T-helper 17 cell (primary cell): ENCODE measurements around the gene KCNK13. TPM values are rescaled to one million over a fixed set of nuclear protein-coding genes. Genes with fewer than 3 reads are reported as not detected.
"Not testable (repeated sequence)": the region's sequence is repeated elsewhere in the genome, so short reads cannot be mapped to it uniquely, and the experiment has no call there.

Source experiments
- ATAC-seq: fragments of 150-1000 bp; cut with Tn5 transposase; 2 replicates; pipeline ENCODE4 v1.10.0; 2021; ENCODE audit warnings: mild to moderate bottlenecking, moderate library complexity
- DNase-seq, 3 donors: peaks; one replicate each; pipeline versions ENCODE4 v3.0.0 to v3.0.0-alpha.2; 2020 to 2021
- H3K9me3 ChIP-seq: one replicate; pipeline ENCODE4 v1.7.0; 2013; ENCODE audit warnings: low read length, mild to moderate bottlenecking; ENCODE audit not compliant: control insufficient read depth, poor library complexity, severe bottlenecking
- H3K27ac Mint-ChIP-seq: one replicate; pipeline ENCODE4 v1.8.0; 2022; ENCODE audit warnings: mild to moderate bottlenecking, moderate library complexity, mixed read lengths
- H3K27me3 Mint-ChIP-seq: one replicate; pipeline ENCODE4 v1.8.0; 2022; ENCODE audit warnings: mixed read lengths
- H3K36me3 Mint-ChIP-seq: one replicate; pipeline ENCODE4 v1.8.0; 2022; ENCODE audit warnings: low read depth, mixed read lengths
- H3K4me1 Mint-ChIP-seq: one replicate; pipeline ENCODE4 v1.8.0; 2022; ENCODE audit warnings: mild to moderate bottlenecking, mixed read lengths
- H3K4me3 Mint-ChIP-seq: one replicate; pipeline ENCODE4 v1.8.0; 2022; ENCODE audit warnings: mild to moderate bottlenecking, moderate library complexity, mixed read lengths
- total RNA-seq, 4 donors: library from RNA in 2 of 4; stranded (reverse) in 2 of 4; gene quantifications; one replicate each; pipeline ENCODE4 v1.2.3 and lab custom pipeline; 2022 to 2026

Gene KCNK13
- under 1 TPM in 1 of 2 donors, not detected in 1; 0.21 TPM for total RNA-seq
- 0 reads per million in 2 donors for total RNA-seq (lab: John Stamatoyannopoulos, UW)

- ATAC-seq (no peak), DNase-seq (no peak)
These were observed at the start of gene KCNK13 for GRCh38 chr14:90061685-90062126. Gene KCNK13 (plus strand): TSS chr14:90061994. CDS start chr14:90062206, 212 bp downstream.

GRCh38 chr14:90017371-90017770, 44.4 kb upstream of the KCNK13 start:
- peak overlapping the region; percentile 24 for H3K27ac Mint-ChIP-seq

More at GRCh38 chr14:90061685-90062126, at the start of gene KCNK13:
- Mint-ChIP-seq H3K36me3 (peaks cover 12% of the 10 kb centered on the region), H3K4me1 (peaks cover 17% of the 10 kb centered on the region), H3K27ac (peak within 1 kb of the TSS; percentile 66), H3K27me3 (peaks cover 65% of the 10 kb centered on the region), H3K4me3 (peak within 1 kb of the TSS; percentile 95)
- H3K9me3 ChIP-seq: no peaks in the 10 kb centered on the region

GRCh38 chr14:90019824-90020523, 41.8 kb upstream of the KCNK13 start:
- Mint-ChIP-seq H3K4me3 (no peak overlapping the region), H3K27me3 (no peaks in the 10 kb centered on the region), H3K36me3 (peaks cover 24% of the 10 kb centered on the region), H3K27ac (no peak overlapping the region), H3K4me1 (peaks cover 4% of the 10 kb centered on the region)
- H3K9me3 ChIP-seq: no peaks in the 10 kb centered on the region
- DNase-seq (no peak), ATAC-seq (no peak)

More at GRCh38 chr14:90017371-90017770, 44.4 kb upstream of the KCNK13 start:
- no peak overlapping the region for H3K4me3 Mint-ChIP-seq
- peaks cover 15% of the 10 kb centered on the region for H3K36me3 Mint-ChIP-seq
- H3K9me3 ChIP-seq: no peaks in the 10 kb centered on the region
- no peak for DNase-seq
- peaks cover 4% of the 10 kb centered on the region for H3K4me1 Mint-ChIP-seq
- ATAC-seq: no peak
- no peaks in the 10 kb centered on the region for H3K27me3 Mint-ChIP-seq

- no peaks in the 10 kb centered on the region for H3K9me3 ChIP-seq
- Mint-ChIP-seq H3K27me3 (no peaks in the 10 kb centered on the region), H3K27ac (no peak overlapping the region), H3K36me3 (peaks cover 19% of the 10 kb centered on the region), H3K4me1 (no peaks in the 10 kb centered on the region), H3K4me3 (no peak overlapping the region)
- DNase-seq (no peak), ATAC-seq (no peak)
These were observed 38.5 kb upstream of the KCNK13 start for GRCh38 chr14:90023176-90023896.

GRCh38 chr14:90024910-90025309, 36.9 kb upstream of the KCNK13 start:
- H3K4me3 Mint-ChIP-seq: no peak overlapping the region
- no peaks in the 10 kb centered on the region for H3K4me1 Mint-ChIP-seq
- H3K27ac Mint-ChIP-seq: no peak overlapping the region
- no peak for ATAC-seq
- no peak for DNase-seq
- peaks cover 17% of the 10 kb centered on the region for H3K36me3 Mint-ChIP-seq
- H3K9me3 ChIP-seq: no peaks in the 10 kb centered on the region
- H3K27me3 Mint-ChIP-seq: no peaks in the 10 kb centered on the region

- H3K4me1 Mint-ChIP-seq, H3K27me3 Mint-ChIP-seq, H3K9me3 ChIP-seq, H3K4me3 Mint-ChIP-seq, H3K27ac Mint-ChIP-seq, ATAC-seq, DNase-seq: not testable (repeated sequence)
- H3K36me3 Mint-ChIP-seq: peaks cover 17% of the 10 kb centered on the region
These were observed 35.2 kb upstream of the KCNK13 start for GRCh38 chr14:90026608-90027007.

- no peaks in the 10 kb centered on the region for H3K9me3 ChIP-seq
- no peak for DNase-seq
- no peak for ATAC-seq
- peaks cover 20% of the 10 kb centered on the region for H3K36me3 Mint-ChIP-seq
- H3K27ac Mint-ChIP-seq: no peak overlapping the region
- H3K27me3 Mint-ChIP-seq: no peaks in the 10 kb centered on the region
- no peak overlapping the region for H3K4me3 Mint-ChIP-seq
- H3K4me1 Mint-ChIP-seq: no peaks in the 10 kb centered on the region
These were observed 34.0 kb upstream of the KCNK13 start for GRCh38 chr14:90027842-90028241.

- Mint-ChIP-seq H3K36me3 (peaks cover 8% of the 10 kb centered on the region), H3K4me1 (no peaks in the 10 kb centered on the region), H3K27ac (no peak overlapping the region), H3K27me3 (no peaks in the 10 kb centered on the region), H3K4me3 (no peak overlapping the region)
- DNase-seq (no peak), ATAC-seq (no peak)
- no peaks in the 10 kb centered on the region for H3K9me3 ChIP-seq
These were observed 27.6 kb upstream of the KCNK13 start for GRCh38 chr14:90034156-90034555.

- DNase-seq (no peak), ATAC-seq (no peak)
- H3K9me3 ChIP-seq: no peaks in the 10 kb centered on the region
- Mint-ChIP-seq H3K36me3 (peaks cover 8% of the 10 kb centered on the region), H3K4me3 (no peak overlapping the region), H3K27ac (no peak overlapping the region), H3K27me3 (no peaks in the 10 kb centered on the region), H3K4me1 (no peaks in the 10 kb centered on the region)
These were observed 26.8 kb upstream of the KCNK13 start for GRCh38 chr14:90034835-90035525.

- ATAC-seq (no peak), DNase-seq (no peak)
- H3K27me3 Mint-ChIP-seq: no peaks in the 10 kb centered on the region
- peaks cover 7% of the 10 kb centered on the region for H3K4me1 Mint-ChIP-seq
- H3K4me3 Mint-ChIP-seq: no peak overlapping the region
- peaks cover 15% of the 10 kb centered on the region for H3K36me3 Mint-ChIP-seq
- H3K27ac Mint-ChIP-seq: no peak overlapping the region
- no peaks in the 10 kb centered on the region for H3K9me3 ChIP-seq
These were observed 22.4 kb upstream of the KCNK13 start for GRCh38 chr14:90039253-90040010.

GRCh38 chr14:90040411-90040810, 21.4 kb upstream of the KCNK13 start:
- H3K27ac Mint-ChIP-seq: no peak overlapping the region
- no peak overlapping the region for H3K4me3 Mint-ChIP-seq
- peaks cover 12% of the 10 kb centered on the region for H3K36me3 Mint-ChIP-seq
- ATAC-seq (no peak), DNase-seq (no peak)
- no peaks in the 10 kb centered on the region for H3K9me3 ChIP-seq
- no peaks in the 10 kb centered on the region for H3K27me3 Mint-ChIP-seq
- H3K4me1 Mint-ChIP-seq: peaks cover 7% of the 10 kb centered on the region

- Mint-ChIP-seq H3K4me1 (peaks cover 7% of the 10 kb centered on the region), H3K36me3 (peaks cover 12% of the 10 kb centered on the region), H3K4me3 (no peak overlapping the region), H3K27ac (no peak overlapping the region), H3K27me3 (no peaks in the 10 kb centered on the region)
- no peak for DNase-seq
- H3K9me3 ChIP-seq: no peaks in the 10 kb centered on the region
- no peak for ATAC-seq
These were observed 19.1 kb upstream of the KCNK13 start for GRCh38 chr14:90042496-90043252.
